ELR (cell line): Measurements from ENCODE around the gene FUT8.
"Not testable (repeated sequence)": the region's sequence is repeated elsewhere in the genome, so short reads cannot be mapped to it uniquely, and the experiment has no call there.

Source experiments
- DNase-seq: peaks from one replicate; pipeline ENCODE4 v3.0.0-alpha.2; 2015; ENCODE audit warnings: low read depth

Gene FUT8

GRCh38 chr14:65716813-65717212 lies 304.3 kb downstream of the FUT8 start:
- not testable (repeated sequence) for DNase-seq

GRCh38 chr14:65717384-65717915 lies 304.9 kb downstream of the FUT8 start:
- not testable (repeated sequence) for DNase-seq

- DNase-seq = no peak
Measured at GRCh38 chr14:65718629-65719028, 306.1 kb downstream of the FUT8 start.

GRCh38 chr14:65720171-65720570 lies 307.6 kb downstream of the FUT8 start:
- no peak for DNase-seq

GRCh38 chr14:65720743-65721142 lies 308.2 kb downstream of the FUT8 start:
- no peak for DNase-seq

- no peak for DNase-seq
Measured at GRCh38 chr14:65723348-65723747, 310.8 kb downstream of the FUT8 start.

- no peak for DNase-seq
Measured at GRCh38 chr14:65728604-65729003, 316.1 kb downstream of the FUT8 start.

- DNase-seq = no peak
Measured at GRCh38 chr14:65729566-65729965, 317.0 kb downstream of the FUT8 start.

GRCh38 chr14:65731933-65732506 lies 319.5 kb downstream of the FUT8 start:
- no peak for DNase-seq

- no peak for DNase-seq
Measured at GRCh38 chr14:65738339-65738738, 325.8 kb downstream of the FUT8 start.

- DNase-seq = no peak
Measured at GRCh38 chr14:65745396-65746190, 333.1 kb downstream of the FUT8 start.

GRCh38 chr14:65748796-65749195 lies 336.3 kb downstream of the FUT8 start:
- no peak for DNase-seq

- no peak for DNase-seq
Measured at GRCh38 chr14:65749287-65749686, 336.8 kb downstream of the FUT8 start.

- DNase-seq = no peak
Measured at GRCh38 chr14:65750906-65751305, 338.4 kb downstream of the FUT8 start.

GRCh38 chr14:65751510-65751909 lies 339.0 kb downstream of the FUT8 start:
- no peak for DNase-seq

- no peak for DNase-seq
Measured at GRCh38 chr14:65753061-65753460, 340.5 kb downstream of the FUT8 start.

- no peak for DNase-seq
Measured at GRCh38 chr14:65755331-65755730, 342.8 kb downstream of the FUT8 start.

- no peak for DNase-seq
Measured at GRCh38 chr14:65756880-65757279, 344.4 kb downstream of the FUT8 start.

GRCh38 chr14:65769151-65769550 lies 356.6 kb downstream of the FUT8 start:
- DNase-seq = no peak

GRCh38 chr14:65770681-65771080 lies 358.2 kb downstream of the FUT8 start:
- DNase-seq = no peak

- DNase-seq = no peak
Measured at GRCh38 chr14:65771271-65771670, 358.7 kb downstream of the FUT8 start.

GRCh38 chr14:65772466-65772865 lies 359.9 kb downstream of the FUT8 start:
- no peak for DNase-seq

GRCh38 chr14:65772921-65773574 lies 360.5 kb downstream of the FUT8 start:
- no peak for DNase-seq
